Fibroblast of the aortic adventitia (primary cell): ENCODE data around the gene PIP4K2B. TPM values are rescaled to one million over a fixed set of nuclear protein-coding genes. Genes with fewer than 3 reads are reported as not detected.

Source experiments
- DNase-seq: peaks from one replicate; pipeline ENCODE4 v3.0.0-alpha.2; 2010; ENCODE audit warnings: low read depth
- H3K4me3 ChIP-seq: 2 replicates; pipeline ENCODE4 v1.5.1; 2011; ENCODE audit warnings: low read depth, mild to moderate bottlenecking, control low read depth, low read length, moderate library complexity
- total RNA-seq: library from RNA; depleted of rRNA; stranded (reverse); fragments of >200 nt; gene quantifications from 2 replicates; pipeline ENCODE4 v1.2.3, GENCODE V29; 2012; ENCODE audit warnings: low replicate concordance
- TF ChIP-seq, protein P1 (sequence below): IDR thresholded peaks from 2 replicates; pipeline ENCODE4 v1.5.1; 2011; ENCODE audit warnings: mild to moderate bottlenecking, low read length, control low read depth, inconsistent platforms; ENCODE audit not compliant: insufficient read depth

PIP4K2B gene
- total RNA-seq, 1 donor, result 56.8 TPM

DNA sequence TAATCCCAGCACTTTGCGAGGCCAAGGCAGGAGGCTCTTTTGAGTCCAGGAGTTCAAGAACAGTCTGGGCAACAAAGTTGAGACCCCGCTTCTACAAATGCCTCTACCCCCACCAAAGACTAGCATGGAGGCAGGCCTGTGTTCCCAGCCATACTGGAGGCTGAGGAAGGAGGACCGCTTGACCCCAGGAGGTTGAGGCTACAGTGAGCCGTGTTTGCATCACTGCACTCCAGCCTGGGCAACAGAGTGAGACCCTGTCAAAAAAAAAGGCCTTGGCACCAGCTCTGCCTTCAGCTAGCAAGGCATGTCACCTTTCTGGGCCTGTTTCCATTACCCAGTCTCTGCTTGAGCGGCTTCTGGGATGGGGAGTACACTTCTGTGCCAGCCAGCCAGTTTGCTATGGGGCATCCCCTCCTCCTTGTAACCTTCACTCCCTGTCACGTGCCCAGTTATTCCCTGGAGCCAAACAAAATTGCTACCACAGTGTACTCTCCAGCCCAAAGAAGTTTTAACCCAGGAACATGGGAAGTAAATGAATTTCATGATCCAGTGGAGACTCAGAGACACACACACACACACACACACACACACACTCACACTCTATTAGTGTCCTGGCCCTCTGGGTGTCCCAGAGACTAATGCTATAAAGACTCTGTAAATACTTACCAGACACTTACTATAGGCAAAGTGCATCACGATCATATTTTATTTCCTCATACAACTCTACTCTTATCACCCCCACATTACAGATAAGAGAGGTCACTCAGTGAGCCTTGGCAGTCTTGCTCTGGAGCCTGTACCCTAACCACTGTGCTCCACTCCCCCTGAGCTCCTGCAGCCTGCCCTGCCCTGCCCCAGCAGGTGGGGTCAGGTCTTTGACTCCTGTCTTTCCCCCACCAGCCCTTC, 66.7 kb downstream of the PIP4K2B start:
- TF ChIP-seq, protein P1, sequence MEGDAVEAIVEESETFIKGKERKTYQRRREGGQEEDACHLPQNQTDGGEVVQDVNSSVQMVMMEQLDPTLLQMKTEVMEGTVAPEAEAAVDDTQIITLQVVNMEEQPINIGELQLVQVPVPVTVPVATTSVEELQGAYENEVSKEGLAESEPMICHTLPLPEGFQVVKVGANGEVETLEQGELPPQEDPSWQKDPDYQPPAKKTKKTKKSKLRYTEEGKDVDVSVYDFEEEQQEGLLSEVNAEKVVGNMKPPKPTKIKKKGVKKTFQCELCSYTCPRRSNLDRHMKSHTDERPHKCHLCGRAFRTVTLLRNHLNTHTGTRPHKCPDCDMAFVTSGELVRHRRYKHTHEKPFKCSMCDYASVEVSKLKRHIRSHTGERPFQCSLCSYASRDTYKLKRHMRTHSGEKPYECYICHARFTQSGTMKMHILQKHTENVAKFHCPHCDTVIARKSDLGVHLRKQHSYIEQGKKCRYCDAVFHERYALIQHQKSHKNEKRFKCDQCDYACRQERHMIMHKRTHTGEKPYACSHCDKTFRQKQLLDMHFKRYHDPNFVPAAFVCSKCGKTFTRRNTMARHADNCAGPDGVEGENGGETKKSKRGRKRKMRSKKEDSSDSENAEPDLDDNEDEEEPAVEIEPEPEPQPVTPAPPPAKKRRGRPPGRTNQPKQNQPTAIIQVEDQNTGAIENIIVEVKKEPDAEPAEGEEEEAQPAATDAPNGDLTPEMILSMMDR, result no peak
- no peak overlapping the region for H3K4me3 ChIP-seq
- DNase-seq, result no peak

DNA sequence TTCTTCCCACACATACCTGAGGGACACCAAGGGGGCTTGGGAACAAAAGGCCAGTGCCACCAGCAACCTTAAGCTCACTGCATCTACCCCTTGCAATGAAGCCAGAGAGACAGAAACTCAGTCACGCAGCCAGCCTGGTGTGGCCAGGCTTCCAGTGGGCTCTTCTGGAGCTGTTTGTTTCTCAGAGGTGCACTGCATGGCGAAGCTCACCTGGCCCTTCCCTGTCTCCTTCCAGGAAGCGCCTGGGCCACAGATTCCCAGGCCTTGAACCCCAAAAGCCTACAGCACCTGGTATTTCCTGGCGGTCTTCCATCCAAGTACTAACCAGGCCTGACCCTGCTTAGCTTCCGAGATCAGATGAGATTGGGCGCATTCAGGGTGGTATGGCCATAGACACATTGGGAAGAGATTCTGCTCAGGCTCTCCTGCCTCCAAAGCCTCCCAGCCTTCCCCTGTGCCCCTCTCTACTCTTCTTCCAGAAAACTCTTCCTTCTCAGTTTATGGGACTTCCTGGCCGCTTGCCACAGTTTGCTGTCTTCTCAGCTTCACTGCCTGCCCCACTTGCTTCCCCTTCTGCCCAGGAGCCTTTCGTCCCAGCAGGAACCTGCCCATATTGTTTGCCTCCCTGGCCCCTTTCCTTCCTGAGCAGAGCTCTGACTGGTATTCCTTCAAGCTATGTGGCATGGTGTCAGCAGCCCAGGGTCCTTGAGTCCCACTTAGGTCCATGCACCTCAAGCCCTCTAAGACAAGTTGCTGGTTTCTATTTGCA, 67.6 kb downstream of the PIP4K2B start:
- TF ChIP-seq, protein P1, result no peak
- no peak for DNase-seq
- H3K4me3 ChIP-seq, result peak overlapping the region; percentile 88

DNA sequence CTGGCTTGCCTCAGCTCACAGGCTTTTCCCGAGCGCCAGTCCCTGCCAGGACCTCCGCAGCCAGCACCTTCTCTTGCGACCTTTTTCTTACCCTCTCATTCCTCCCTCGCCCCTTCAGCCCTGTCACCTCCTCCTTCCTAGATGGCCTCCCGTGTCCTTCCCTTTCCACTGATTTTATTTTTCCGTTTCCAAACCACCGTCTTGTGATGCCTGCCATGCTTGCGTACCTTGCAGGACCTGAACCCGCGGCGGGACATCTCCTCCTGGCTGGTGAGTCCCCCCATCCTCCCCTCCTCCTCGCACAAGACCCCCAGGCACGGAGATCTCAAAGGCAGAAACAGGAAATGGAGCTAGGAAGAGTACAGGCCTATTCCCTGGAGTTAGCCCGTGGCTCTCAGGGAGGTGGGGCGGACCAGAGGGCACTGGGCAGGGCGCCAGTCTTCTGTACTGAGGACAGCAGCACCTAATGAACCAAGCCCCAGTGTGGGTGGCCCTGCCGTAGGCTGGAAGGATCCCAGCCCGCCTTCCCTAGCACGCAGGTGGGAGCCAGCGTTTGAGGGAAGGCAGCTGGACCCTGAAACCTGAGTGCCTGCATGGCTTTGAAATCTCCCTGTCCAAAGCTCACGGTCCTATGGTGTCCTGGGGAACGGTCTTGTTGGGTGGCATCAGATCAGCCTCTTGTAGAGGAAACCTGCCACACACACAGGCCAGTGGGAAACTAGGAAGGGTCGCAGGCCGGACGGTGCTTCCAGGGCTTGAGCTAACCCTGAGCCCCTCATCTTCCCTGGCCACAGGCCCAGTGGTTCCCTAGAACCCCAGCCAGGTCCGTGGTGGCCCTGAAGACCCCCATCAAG, 68.6 kb downstream of the PIP4K2B start:
- peak overlapping the region; percentile 88 for H3K4me3 ChIP-seq
- peak; percentile 47 for DNase-seq
- TF ChIP-seq, protein P1, result no peak

DNA sequence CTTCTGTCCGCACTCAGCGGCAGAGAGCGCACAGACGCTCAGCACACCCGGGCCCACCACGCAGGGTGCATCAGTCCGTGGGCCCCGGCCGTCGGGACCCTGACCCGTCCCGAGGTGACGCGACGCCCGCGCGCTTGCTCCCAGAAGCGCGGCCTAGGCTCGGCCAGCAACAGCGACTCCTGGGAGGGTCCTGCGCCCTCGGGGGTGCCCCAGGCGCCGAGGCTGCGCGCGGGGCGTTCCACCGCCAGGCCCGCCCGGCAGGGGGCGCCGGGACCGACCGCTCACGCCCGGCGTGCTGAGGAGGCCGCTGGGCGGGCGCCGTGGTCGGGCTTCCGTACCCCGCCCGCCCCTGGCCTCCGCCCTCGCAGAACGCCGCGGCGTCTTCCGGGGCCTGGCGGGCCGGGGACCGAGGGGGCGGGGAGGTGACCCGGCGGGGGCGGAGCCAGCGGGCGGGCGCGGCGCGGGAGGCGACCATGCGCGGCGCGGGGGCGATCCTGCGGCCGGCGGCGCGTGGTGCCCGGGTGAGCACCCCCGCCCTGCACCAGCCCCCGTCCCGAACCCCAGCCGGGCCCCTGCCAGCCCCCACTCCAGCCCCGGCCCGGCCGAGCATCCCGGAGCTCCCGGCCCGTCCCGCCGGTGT, 69.3 kb downstream of the PIP4K2B start, which contains the start of gene CISD3:
TSS of gene CISD3 (plus strand) at position 456 of the 640 bp plus-strand sequence. CDS start at position 474, 18 bp downstream.
- peak within 1 kb of the TSS; percentile 88 for H3K4me3 ChIP-seq
- DNase-seq, result peak; percentile 72
- TF ChIP-seq, protein P1, result peak; percentile 45

DNA sequence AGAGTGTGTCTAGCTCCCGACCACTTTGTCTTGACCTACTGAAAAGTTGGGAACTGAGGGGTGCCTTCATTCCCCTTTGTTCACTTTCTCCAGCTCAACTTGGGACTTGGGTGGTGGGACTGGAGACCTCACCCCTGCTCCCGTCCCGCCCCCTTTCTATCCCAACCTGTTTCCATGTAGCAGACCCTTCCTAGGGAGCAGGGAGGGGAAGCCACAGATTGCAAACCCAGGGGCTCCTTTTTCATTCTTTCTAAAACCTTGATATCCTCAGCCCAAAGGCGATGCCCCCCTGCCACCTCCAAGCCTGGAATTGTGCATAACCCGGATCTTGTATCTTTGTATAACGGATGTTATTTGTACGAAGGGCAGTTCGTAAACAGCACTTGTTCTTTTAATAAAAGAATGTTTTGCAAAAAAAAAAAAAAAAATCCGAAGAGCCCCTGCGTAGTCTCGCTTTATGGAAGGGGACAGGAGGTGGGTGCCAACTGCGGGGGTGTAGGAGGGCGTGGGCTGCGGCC, 69.9 kb downstream of the PIP4K2B start:
- H3K4me3 ChIP-seq, result peak overlapping the region; percentile 88
- DNase-seq, result no peak
- TF ChIP-seq, protein P1, result no peak
